WTC11 (cell line): ENCODE data around the gene MACROH2A2. TPM values are rescaled to one million over a fixed set of nuclear protein-coding genes. Genes with fewer than 3 reads are reported as not detected.

Experiments
- ATAC-seq: fragments of 200-7000 bp; cut with Tn5 transposase; 2 replicates; pipeline ENCODE4 v1.10.0; 2021; ENCODE audit warnings: mild to moderate bottlenecking, moderate library complexity
- CTCF ChIA-PET: fragments of 300-600 bp; sonication (Branson Sonifier 250); formaldehyde crosslinking; loops from one replicate; lab custom pipeline; 2021; ENCODE audit warnings: antibody characterized with exemption; lab: Charles Lee
- POLR2A ChIA-PET: fragments of 350-600 bp; sonication (Branson Sonifier 250); formaldehyde crosslinking; loops from one replicate; lab custom pipeline; 2021; ENCODE audit warnings: antibody characterized with exemption; lab: Charles Lee
- DNase-seq: peaks from one replicate; pipeline ENCODE4 v3.0.0; 2021; ENCODE audit warnings: low spot score
- H3K27ac Mint-ChIP-seq: 2 replicates; pipeline ENCODE4 v1.8.0; 2021; ENCODE audit warnings: mixed read lengths
- H3K27me3 Mint-ChIP-seq: 2 replicates; pipeline ENCODE4 v1.8.0; 2021; ENCODE audit warnings: low read depth, mild to moderate bottlenecking, moderate library complexity, mixed read lengths
- H3K36me3 Mint-ChIP-seq: 2 replicates; pipeline ENCODE4 v1.8.0; 2021; ENCODE audit warnings: mixed read lengths
- H3K4me1 Mint-ChIP-seq: 2 replicates; pipeline ENCODE4 v1.8.0; 2022; ENCODE audit warnings: mixed read lengths
- H3K4me3 Mint-ChIP-seq: 2 replicates; pipeline ENCODE4 v1.8.0; 2021; ENCODE audit warnings: mild to moderate bottlenecking, moderate library complexity, mixed read lengths
- H3K9me3 Mint-ChIP-seq: 2 replicates; pipeline ENCODE4 v1.8.0; 2021; ENCODE audit warnings: mixed read lengths
- ATF2 ChIP-seq: sonication (generic); formaldehyde crosslinking; IDR thresholded peaks from 2 replicates; pipeline ENCODE4 v1.8.1; 2022; ENCODE audit warnings: low read depth, missing genetic modification reagents, borderline replicate concordance
- FOXP4 ChIP-seq: sonication (generic); formaldehyde crosslinking; IDR thresholded peaks from 2 replicates; pipeline ENCODE4 v1.8.0; 2022; ENCODE audit warnings: mild to moderate bottlenecking, missing genetic modification reagents
- GTF2I ChIP-seq: fragments of 250-450 bp; sonication (Bioruptor Pico); conservative IDR thresholded peaks from 2 replicates; pipeline ENCODE4 v1.4.0; 2021; ENCODE audit warnings: mild to moderate bottlenecking
- HMGA2 ChIP-seq: fragments of 250-450 bp; sonication (Bioruptor Pico); IDR thresholded peaks from 2 replicates; pipeline ENCODE4 v1.4.0; 2021; ENCODE audit warnings: mild to moderate bottlenecking, moderate library complexity
- JAZF1 ChIP-seq: fragments of 250-450 bp; sonication (Bioruptor Pico); IDR thresholded peaks from 2 replicates; pipeline ENCODE4 v1.9.0; 2021; ENCODE audit warnings: moderate library complexity, mild to moderate bottlenecking, inconsistent platforms
- MAX ChIP-seq: sonication (generic); formaldehyde crosslinking; IDR thresholded peaks from 2 replicates; pipeline ENCODE4 v1.8.0; 2022; ENCODE audit warnings: mild to moderate bottlenecking, missing genetic modification reagents
- PRDM15 ChIP-seq: sonication (generic); formaldehyde crosslinking; IDR thresholded peaks from 2 replicates; pipeline ENCODE4 v1.8.0; 2022; ENCODE audit warnings: missing genetic modification reagents
- RORB ChIP-seq: fragments of 250-450 bp; sonication (Bioruptor Pico); IDR thresholded peaks from 2 replicates; pipeline ENCODE4 v1.9.0; 2021; ENCODE audit warnings: mild to moderate bottlenecking
- SP1 ChIP-seq: sonication (generic); formaldehyde crosslinking; conservative IDR thresholded peaks from 2 replicates; pipeline ENCODE4 v1.8.1; 2022; ENCODE audit warnings: missing genetic modification reagents
- TEAD1 ChIP-seq: sonication (generic); formaldehyde crosslinking; IDR thresholded peaks from 2 replicates; pipeline ENCODE4 v1.8.0; 2022; ENCODE audit warnings: mild to moderate bottlenecking, missing genetic modification reagents
- ZNF281 ChIP-seq: sonication (generic); formaldehyde crosslinking; IDR thresholded peaks from 2 replicates; pipeline ENCODE4 v1.8.0; 2023; ENCODE audit warnings: mild to moderate bottlenecking, missing genetic modification reagents
- total RNA-seq: library from RNA; stranded (reverse); gene quantifications from 3 replicates; pipeline ENCODE4 v1.2.3, GENCODE V29; 2021
- TF ChIP-seq, protein P1 (sequence below): sonication (generic); formaldehyde crosslinking; IDR thresholded peaks from 2 replicates; pipeline ENCODE4 v1.8.1; 2023; ENCODE audit warnings: mild to moderate bottlenecking, missing genetic modification reagents
- TF ChIP-seq, protein P2 (sequence below): sonication (generic); formaldehyde crosslinking; IDR thresholded peaks from 2 replicates; pipeline ENCODE4 v1.8.1; 2022; ENCODE audit warnings: mild to moderate bottlenecking, missing genetic modification reagents, moderate library complexity, borderline replicate concordance
- TF ChIP-seq, protein P3 (sequence below): sonication (generic); formaldehyde crosslinking; IDR thresholded peaks from 2 replicates; pipeline ENCODE4 v1.8.0; 2023; ENCODE audit warnings: missing genetic modification reagents
- TF ChIP-seq, protein P4 (sequence below): fragments of 250-450 bp; sonication (Bioruptor Pico); conservative IDR thresholded peaks from 2 replicates; pipeline ENCODE4 v1.9.0; 2021; ENCODE audit warnings: mild to moderate bottlenecking
- TF ChIP-seq, protein P5 (sequence below): sonication (generic); formaldehyde crosslinking; IDR thresholded peaks from 2 replicates; pipeline ENCODE4 v1.8.1; 2023; ENCODE audit warnings: mild to moderate bottlenecking, missing genetic modification reagents, moderate library complexity

MACROH2A2 gene
- total RNA-seq, 1 experiment from 2014 or later: 35.4 TPM

DNA sequence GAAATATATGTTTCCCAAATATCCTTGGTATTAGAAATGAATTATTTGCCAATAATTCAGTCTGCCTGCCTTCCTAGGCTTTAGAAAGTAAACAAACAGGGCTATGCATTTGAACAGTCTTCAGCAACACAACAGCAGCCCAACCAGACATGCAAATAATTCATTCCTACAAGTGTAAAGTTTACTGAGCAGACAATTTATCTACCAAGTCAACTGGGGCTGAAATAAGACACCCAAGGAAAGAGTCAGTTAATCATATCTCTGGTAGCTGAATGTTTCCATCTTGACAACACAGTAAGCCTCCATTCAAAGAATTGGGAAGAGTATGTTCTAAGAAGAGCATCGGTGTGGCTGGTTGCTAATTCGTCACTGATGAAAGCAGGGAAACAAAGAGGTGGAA lies 41.6 kb downstream of the MACROH2A2 start (continued):
- TF ChIP-seq ATF2 (CRISPR knock-in tag) (no peak), MAX (CRISPR knock-in tag) (no peak), GTF2I (CRISPR knock-in tag) (no peak), RORB (no peak), JAZF1 (CRISPR knock-in tag) (no peak), SP1 (no peak), FOXP4 (no peak)
- TF ChIP-seq, protein P1, sequence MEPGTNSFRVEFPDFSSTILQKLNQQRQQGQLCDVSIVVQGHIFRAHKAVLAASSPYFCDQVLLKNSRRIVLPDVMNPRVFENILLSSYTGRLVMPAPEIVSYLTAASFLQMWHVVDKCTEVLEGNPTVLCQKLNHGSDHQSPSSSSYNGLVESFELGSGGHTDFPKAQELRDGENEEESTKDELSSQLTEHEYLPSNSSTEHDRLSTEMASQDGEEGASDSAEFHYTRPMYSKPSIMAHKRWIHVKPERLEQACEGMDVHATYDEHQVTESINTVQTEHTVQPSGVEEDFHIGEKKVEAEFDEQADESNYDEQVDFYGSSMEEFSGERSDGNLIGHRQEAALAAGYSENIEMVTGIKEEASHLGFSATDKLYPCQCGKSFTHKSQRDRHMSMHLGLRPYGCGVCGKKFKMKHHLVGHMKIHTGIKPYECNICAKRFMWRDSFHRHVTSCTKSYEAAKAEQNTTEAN (CRISPR knock-in tag): no peak
- TF ChIP-seq, protein P2, sequence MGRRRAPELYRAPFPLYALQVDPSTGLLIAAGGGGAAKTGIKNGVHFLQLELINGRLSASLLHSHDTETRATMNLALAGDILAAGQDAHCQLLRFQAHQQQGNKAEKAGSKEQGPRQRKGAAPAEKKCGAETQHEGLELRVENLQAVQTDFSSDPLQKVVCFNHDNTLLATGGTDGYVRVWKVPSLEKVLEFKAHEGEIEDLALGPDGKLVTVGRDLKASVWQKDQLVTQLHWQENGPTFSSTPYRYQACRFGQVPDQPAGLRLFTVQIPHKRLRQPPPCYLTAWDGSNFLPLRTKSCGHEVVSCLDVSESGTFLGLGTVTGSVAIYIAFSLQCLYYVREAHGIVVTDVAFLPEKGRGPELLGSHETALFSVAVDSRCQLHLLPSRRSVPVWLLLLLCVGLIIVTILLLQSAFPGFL (CRISPR knock-in tag): no peak
- TF ChIP-seq, protein P3, sequence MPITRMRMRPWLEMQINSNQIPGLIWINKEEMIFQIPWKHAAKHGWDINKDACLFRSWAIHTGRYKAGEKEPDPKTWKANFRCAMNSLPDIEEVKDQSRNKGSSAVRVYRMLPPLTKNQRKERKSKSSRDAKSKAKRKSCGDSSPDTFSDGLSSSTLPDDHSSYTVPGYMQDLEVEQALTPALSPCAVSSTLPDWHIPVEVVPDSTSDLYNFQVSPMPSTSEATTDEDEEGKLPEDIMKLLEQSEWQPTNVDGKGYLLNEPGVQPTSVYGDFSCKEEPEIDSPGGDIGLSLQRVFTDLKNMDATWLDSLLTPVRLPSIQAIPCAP (CRISPR knock-in tag): no peak

DNA sequence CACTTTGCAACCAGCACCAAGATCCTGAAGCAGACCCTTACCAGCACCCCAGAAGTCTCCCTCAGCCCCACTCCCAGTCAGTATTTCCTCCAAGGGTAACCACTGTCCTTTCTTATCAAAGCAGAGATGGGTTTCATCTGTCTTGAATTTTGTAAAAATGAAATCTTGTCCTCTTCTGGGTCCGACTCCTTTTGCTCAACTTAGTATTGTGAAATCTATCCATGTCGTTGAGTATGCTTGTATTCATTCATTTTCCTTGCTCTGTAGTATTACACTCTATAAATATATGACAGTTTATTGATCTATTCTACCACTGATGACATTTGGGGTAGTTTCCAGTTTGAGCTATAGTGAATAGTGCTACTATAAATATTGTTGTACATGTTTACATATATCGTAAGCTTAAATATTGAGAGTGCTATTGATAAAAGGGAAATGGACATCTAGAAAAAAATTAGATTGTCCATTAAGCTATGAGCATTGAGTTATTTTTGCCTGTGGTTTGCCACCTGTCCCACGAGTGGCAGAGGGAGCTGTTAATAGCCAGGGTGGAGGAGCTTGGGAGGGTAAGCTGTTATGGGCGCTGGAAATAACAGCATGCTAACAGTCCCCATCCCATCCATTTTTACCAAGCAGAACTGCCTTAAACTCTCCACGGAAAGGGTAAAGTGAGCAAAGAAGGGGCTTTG lies 43.5 kb downstream of the MACROH2A2 start:
- DNase-seq: no peak
- no peaks in the 10 kb centered on the region for H3K9me3 Mint-ChIP-seq
- no peak overlapping the region for H3K27ac Mint-ChIP-seq
- ChIA-PET POLR2A (no interaction called here), CTCF (interaction anchor here (1.0 to 2.6 kb wide), 6 partner anchors 12 to 251 kb away, joined by 3 to 17 read pairs (median 9); partner anchors contain the start of genes MACROH2A2 and TYSND1)
- TF ChIP-seq, protein P4, sequence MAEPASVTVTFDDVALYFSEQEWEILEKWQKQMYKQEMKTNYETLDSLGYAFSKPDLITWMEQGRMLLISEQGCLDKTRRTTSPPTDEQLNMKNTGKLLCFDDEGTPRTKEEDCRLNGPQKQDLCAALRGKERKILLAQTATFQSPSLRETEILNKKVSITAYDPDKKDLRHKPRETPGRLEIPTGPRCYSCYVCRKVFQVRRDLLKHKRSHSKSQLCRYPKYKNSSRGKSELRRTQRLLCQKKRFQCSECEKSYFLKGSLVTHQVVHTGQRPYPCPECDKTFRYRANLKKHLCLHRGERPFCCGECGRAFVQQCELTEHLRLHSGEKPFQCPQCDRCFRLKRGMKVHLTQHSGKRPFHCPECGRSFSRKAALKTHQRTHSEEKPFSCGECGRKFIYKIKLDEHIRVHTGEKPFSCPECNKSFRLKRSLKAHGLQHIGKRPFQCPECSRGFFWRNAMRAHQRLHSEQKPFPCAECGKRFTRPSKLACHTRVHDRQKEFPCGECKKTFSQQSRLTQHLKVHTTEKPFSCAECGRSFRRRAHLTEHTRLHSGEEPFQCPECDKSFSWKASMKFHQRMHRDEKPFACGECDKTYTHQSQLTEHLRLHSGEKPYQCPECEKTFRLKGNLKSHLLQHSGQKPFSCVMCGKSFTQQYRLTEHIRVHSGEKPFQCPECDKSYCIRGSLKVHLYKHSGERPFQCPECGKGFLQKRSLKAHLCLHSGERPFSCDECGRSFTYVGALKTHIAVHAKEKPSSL (CRISPR knock-in tag): no peak
- TF ChIP-seq TEAD1 (CRISPR knock-in tag) (no peak), PRDM15 (CRISPR knock-in tag) (no peak), ZNF281 (CRISPR knock-in tag) (no peak), HMGA2 (CRISPR knock-in tag) (no peak)
- TF ChIP-seq, protein P5, sequence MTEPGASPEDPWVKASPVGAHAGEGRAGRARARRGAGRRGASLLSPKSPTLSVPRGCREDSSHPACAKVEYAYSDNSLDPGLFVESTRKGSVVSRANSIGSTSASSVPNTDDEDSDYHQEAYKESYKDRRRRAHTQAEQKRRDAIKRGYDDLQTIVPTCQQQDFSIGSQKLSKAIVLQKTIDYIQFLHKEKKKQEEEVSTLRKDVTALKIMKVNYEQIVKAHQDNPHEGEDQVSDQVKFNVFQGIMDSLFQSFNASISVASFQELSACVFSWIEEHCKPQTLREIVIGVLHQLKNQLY (CRISPR knock-in tag): no peak
- TF ChIP-seq, all 79 proteins: peak for 0
- Mint-ChIP-seq H3K4me3 (no peak overlapping the region), H3K36me3 (peaks cover 27% of the 10 kb centered on the region), H3K4me1 (no peaks in the 10 kb centered on the region), H3K27me3 (no peaks in the 10 kb centered on the region)
- no peak for ATAC-seq
